H9 (cell line): Measurements from ENCODE around the gene NFKB1. TPM values are rescaled to one million over a fixed set of nuclear protein-coding genes. Genes with fewer than 3 reads are reported as not detected.

Source experiments
- DNase-seq: peaks from one replicate; pipeline ENCODE4 v3.0.0-alpha.2; 2017
- H2AFZ ChIP-seq: one replicate; pipeline ENCODE4 v1.6.1; 2013; ENCODE audit warnings: mild to moderate bottlenecking, low read length, control low read depth, moderate library complexity
- H2AK5ac ChIP-seq: 2 replicates; pipeline ENCODE4 v1.6.1; 2013; ENCODE audit warnings: low read length, control low read depth, mixed read lengths; ENCODE audit not compliant: insufficient read length
- H2BK120ac ChIP-seq: one replicate; pipeline ENCODE4 v1.6.1; 2013; ENCODE audit warnings: low read depth, mild to moderate bottlenecking, low read length, control low read depth, inconsistent platforms; ENCODE audit not compliant: poor library complexity, severe bottlenecking
- H2BK12ac ChIP-seq: 2 replicates; pipeline ENCODE4 v1.6.1; 2013; ENCODE audit warnings: low read length, control low read depth, mixed read lengths, low read depth; ENCODE audit not compliant: insufficient read length
- H2BK15ac ChIP-seq: 2 replicates; pipeline ENCODE4 v1.6.1; 2013; ENCODE audit warnings: low read depth, low read length, control low read depth
- H2BK20ac ChIP-seq: one replicate; pipeline ENCODE4 v1.6.1; 2013; ENCODE audit warnings: low read depth, mild to moderate bottlenecking, low read length, control low read depth, inconsistent platforms; ENCODE audit not compliant: poor library complexity, severe bottlenecking
- H2BK5ac ChIP-seq: 2 replicates; pipeline ENCODE4 v1.6.1; 2013; ENCODE audit warnings: low read length, control low read depth, mixed read lengths; ENCODE audit not compliant: insufficient read length
- H3K14ac ChIP-seq: 2 replicates; pipeline ENCODE4 v1.6.1; 2013; ENCODE audit warnings: low read length, control low read depth; ENCODE audit not compliant: insufficient read depth
- H3K18ac ChIP-seq: 2 replicates; pipeline ENCODE4 v1.6.1; 2013; ENCODE audit warnings: low read depth, mild to moderate bottlenecking, mixed read lengths, low read length, control low read depth; ENCODE audit not compliant: insufficient read length
- H3K23ac ChIP-seq: 2 replicates; pipeline ENCODE4 v1.6.1; 2013; ENCODE audit warnings: low read length, control low read depth, mixed read lengths, low read depth; ENCODE audit not compliant: insufficient read length
- H3K23me2 ChIP-seq: 2 replicates; pipeline ENCODE4 v1.6.1; 2013; ENCODE audit warnings: low read depth, mild to moderate bottlenecking, mixed read lengths, low read length, control low read depth; ENCODE audit not compliant: insufficient read length, poor library complexity, severe bottlenecking
- H3K27ac ChIP-seq: 2 replicates; pipeline ENCODE4 v1.5.1; 2013; ENCODE audit warnings: low read length, control low read depth, mixed read lengths, low read depth; ENCODE audit not compliant: insufficient read length
- H3K27me3 ChIP-seq: 2 replicates; pipeline ENCODE4 v1.6.1; 2013; ENCODE audit warnings: low read length, control low read depth, inconsistent platforms; ENCODE audit not compliant: insufficient read depth
- H3K4ac ChIP-seq: 2 replicates; pipeline ENCODE4 v1.6.1; 2013; ENCODE audit warnings: low read depth, mild to moderate bottlenecking, control low read depth, inconsistent platforms, low read length, moderate library complexity
- H3K4me1 ChIP-seq: 2 replicates; pipeline ENCODE4 v1.6.1; 2013; ENCODE audit warnings: low read length, control low read depth, inconsistent platforms; ENCODE audit not compliant: insufficient read depth
- H3K4me2 ChIP-seq: 2 replicates; pipeline ENCODE4 v1.6.1; 2013; ENCODE audit warnings: low read length, control low read depth, mixed read lengths; ENCODE audit not compliant: insufficient read length, insufficient read depth
- H3K56ac ChIP-seq: 2 replicates; pipeline ENCODE4 v1.6.1; 2013; ENCODE audit warnings: low read depth, mild to moderate bottlenecking, mixed read lengths, low read length, control low read depth; ENCODE audit not compliant: insufficient read length
- H3K79me1 ChIP-seq: 2 replicates; pipeline ENCODE4 v1.6.1; 2013; ENCODE audit warnings: low read depth, mild to moderate bottlenecking, moderate library complexity, low read length, control low read depth, inconsistent platforms; ENCODE audit not compliant: insufficient read depth, poor library complexity, severe bottlenecking
- H3K79me2 ChIP-seq: 2 replicates; pipeline ENCODE4 v1.6.1; 2013; ENCODE audit warnings: low read length, control low read depth, inconsistent platforms; ENCODE audit not compliant: insufficient read depth
- H3K9ac ChIP-seq: 2 replicates; pipeline ENCODE4 v1.6.1; 2013; ENCODE audit warnings: low read length, control low read depth, mixed read lengths; ENCODE audit not compliant: insufficient read length; ENCODE audit errors: extremely low read depth
- H3K9me3 ChIP-seq: one replicate; pipeline ENCODE4 v1.6.1; 2013; ENCODE audit warnings: low read depth, low read length, inconsistent platforms; ENCODE audit not compliant: control insufficient read depth
- H3T11ph ChIP-seq: one replicate; pipeline ENCODE4 v1.6.1; 2013; ENCODE audit warnings: mild to moderate bottlenecking, low read length, control low read depth, inconsistent platforms
- H4K20me1 ChIP-seq: one replicate; pipeline ENCODE4 v1.6.1; 2013; ENCODE audit not compliant: control insufficient read depth, insufficient read length, insufficient read depth
- H4K5ac ChIP-seq: 2 replicates; pipeline ENCODE4 v1.6.1; 2013; ENCODE audit warnings: low read depth, mild to moderate bottlenecking, mixed read lengths, low read length, control low read depth; ENCODE audit not compliant: insufficient read length
- H4K8ac ChIP-seq: replicated peaks from 2 replicates; pipeline ENCODE4 v1.6.1; 2013; ENCODE audit warnings: low read length, control low read depth, mixed read lengths, low read depth; ENCODE audit not compliant: insufficient read length
- H4K91ac ChIP-seq: 2 replicates; pipeline ENCODE4 v1.6.1; 2013; ENCODE audit warnings: low read depth, mild to moderate bottlenecking, moderate library complexity, mixed read lengths, low read length, control low read depth; ENCODE audit not compliant: insufficient read length
- H3K27ac Mint-ChIP-seq, 3 experiments: 2 replicates in 2 of 3; 3 replicates in 1 of 3; pipeline ENCODE4 v1.8.0; 2020 to 2021; ENCODE audit warnings: mixed read lengths in 3 of 3, mild to moderate bottlenecking in 1 of 3, moderate library complexity in 1 of 3
- H3K27me3 Mint-ChIP-seq: 2 replicates; pipeline ENCODE4 v1.8.0; 2021; ENCODE audit warnings: low read depth, mild to moderate bottlenecking, moderate library complexity, mixed read lengths
- H3K36me3 Mint-ChIP-seq, 3 experiments: 2 replicates in 2 of 3; 3 replicates in 1 of 3; pipeline ENCODE4 v1.8.0; 2020 to 2021; ENCODE audit warnings: low read depth in 3 of 3, mixed read lengths in 3 of 3; ENCODE audit not compliant: insufficient read depth in 1 of 3
- H3K4me1 Mint-ChIP-seq, 2 experiments: 2 replicates each; pipeline ENCODE4 v1.8.0; 2020; ENCODE audit warnings: mixed read lengths in 2 of 2
- H3K4me3 Mint-ChIP-seq, 2 experiments: 2 replicates in 1 of 2; 3 replicates in 1 of 2; pipeline ENCODE4 v1.8.0; 2020 to 2021; ENCODE audit warnings: mild to moderate bottlenecking in 2 of 2, mixed read lengths in 2 of 2, moderate library complexity in 1 of 2
- H3K9me3 Mint-ChIP-seq, 2 experiments: 2 replicates in 1 of 2; 3 replicates in 1 of 2; pipeline ENCODE4 v1.8.0; 2020; ENCODE audit warnings: mild to moderate bottlenecking in 2 of 2, mixed read lengths in 2 of 2, moderate library complexity in 1 of 2
- WGBS: extraction: QIAGEN DNeasy Blood & Tissue Kit; methylation state at CpG from one replicate; pipeline ENCODE4 v1.1.7; 2013; ENCODE audit warnings: missing lambda C conversion rate, low lambda C conversion rate, mixed read lengths; ENCODE audit not compliant: insufficient read length; ENCODE audit errors: extremely low coverage; 5-methylcytosine and 5-hydroxymethylcytosine counted together
- total RNA-seq: library from RNA; stranded (reverse); gene quantifications from 2 replicates; pipeline ENCODE4 v1.2.1, GENCODE V29; 2021
- TF ChIP-seq, protein P1 (sequence below): fragments of 200-600 bp; sonication (generic); conservative IDR thresholded peaks from 3 replicates; pipeline ENCODE4 v1.8.0; 2021; ENCODE audit warnings: antibody characterized with exemption, mild to moderate bottlenecking

Gene NFKB1
- total RNA-seq, 1 experiment from 2014 or later = 5.7 TPM

DNA sequence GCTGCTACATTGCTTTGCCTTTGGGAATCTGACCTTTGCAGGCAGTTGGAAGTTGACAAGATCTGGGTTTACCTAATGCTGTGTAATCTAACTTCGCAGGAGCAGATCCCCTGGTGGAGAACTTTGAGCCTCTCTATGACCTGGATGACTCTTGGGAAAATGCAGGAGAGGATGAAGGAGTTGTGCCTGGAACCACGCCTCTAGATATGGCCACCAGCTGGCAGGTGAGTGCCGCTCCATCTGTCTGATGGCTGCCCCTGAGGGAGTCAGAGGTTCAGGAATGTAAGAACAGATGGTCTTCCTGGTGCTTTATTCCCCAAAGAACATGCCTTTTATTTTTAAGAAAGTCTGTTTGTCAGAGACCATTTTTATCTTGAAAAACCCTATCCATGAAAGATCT is 109.3 kb downstream of the NFKB1 start:
- Mint-ChIP-seq H3K9me3 (no peaks in the 10 kb centered on the region), H3K36me3 (peaks cover 0 to 22% (median 5%) of the 10 kb centered on the region in 3 experiments; a peak in 3 of 7 replicates), H3K4me1 (peaks cover 10 to 13% of the 10 kb centered on the region in 2 experiments), H3K27ac (no peak overlapping the region), H3K27me3 (no peaks in the 10 kb centered on the region), H3K4me3 (no peak overlapping the region)
- no peaks in the 10 kb centered on the region for H3K9me3 ChIP-seq
- no peaks in the 10 kb centered on the region for H4K20me1 ChIP-seq
- no peak overlapping the region for H2AFZ ChIP-seq
- no peak overlapping the region for H4K5ac ChIP-seq
- TF ChIP-seq, protein P1, sequence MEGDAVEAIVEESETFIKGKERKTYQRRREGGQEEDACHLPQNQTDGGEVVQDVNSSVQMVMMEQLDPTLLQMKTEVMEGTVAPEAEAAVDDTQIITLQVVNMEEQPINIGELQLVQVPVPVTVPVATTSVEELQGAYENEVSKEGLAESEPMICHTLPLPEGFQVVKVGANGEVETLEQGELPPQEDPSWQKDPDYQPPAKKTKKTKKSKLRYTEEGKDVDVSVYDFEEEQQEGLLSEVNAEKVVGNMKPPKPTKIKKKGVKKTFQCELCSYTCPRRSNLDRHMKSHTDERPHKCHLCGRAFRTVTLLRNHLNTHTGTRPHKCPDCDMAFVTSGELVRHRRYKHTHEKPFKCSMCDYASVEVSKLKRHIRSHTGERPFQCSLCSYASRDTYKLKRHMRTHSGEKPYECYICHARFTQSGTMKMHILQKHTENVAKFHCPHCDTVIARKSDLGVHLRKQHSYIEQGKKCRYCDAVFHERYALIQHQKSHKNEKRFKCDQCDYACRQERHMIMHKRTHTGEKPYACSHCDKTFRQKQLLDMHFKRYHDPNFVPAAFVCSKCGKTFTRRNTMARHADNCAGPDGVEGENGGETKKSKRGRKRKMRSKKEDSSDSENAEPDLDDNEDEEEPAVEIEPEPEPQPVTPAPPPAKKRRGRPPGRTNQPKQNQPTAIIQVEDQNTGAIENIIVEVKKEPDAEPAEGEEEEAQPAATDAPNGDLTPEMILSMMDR = no peak
- H3K79me2 ChIP-seq = no peaks in the 10 kb centered on the region
- no peaks in the 10 kb centered on the region for H3K23me2 ChIP-seq
- H4K8ac ChIP-seq = no peak overlapping the region
- H3K23ac ChIP-seq = no peak overlapping the region
- no peak overlapping the region for H3K14ac ChIP-seq
- DNase-seq = no peak
- no peak overlapping the region for H2AK5ac ChIP-seq
- H3K27me3 ChIP-seq = no peaks in the 10 kb centered on the region
- H3K18ac ChIP-seq = no peak overlapping the region
- no peak overlapping the region for H3K27ac ChIP-seq
- H3K56ac ChIP-seq = no peak overlapping the region
- H3K9ac ChIP-seq = no peak overlapping the region
- H3K4ac ChIP-seq = no peak overlapping the region
- no CpG with 5 or more reads among the region's 3 CpGs for WGBS
- H2BK15ac ChIP-seq = no peak overlapping the region
- no peak overlapping the region for H4K91ac ChIP-seq
- H3K79me1 ChIP-seq = no peaks in the 10 kb centered on the region
- no peak overlapping the region for H2BK120ac ChIP-seq
- no peak overlapping the region for H2BK5ac ChIP-seq
- no peak overlapping the region for H2BK20ac ChIP-seq
- H3K4me2 ChIP-seq = no peak overlapping the region
- H3T11ph ChIP-seq = no peak overlapping the region
- no peaks in the 10 kb centered on the region; the same call in 1 of the 2 replicates for H3K4me1 ChIP-seq
- no peak overlapping the region for H2BK12ac ChIP-seq
